Middle frontal gyrus (tissue), 1 donor: ENCODE data around the gene SLAMF7.
"Not testable (repeated sequence)": the region's sequence is repeated elsewhere in the genome, so short reads cannot be mapped to it uniquely, and the experiment has no call there.

ENCODE experiments used
- DNase-seq: peaks from one replicate; pipeline ENCODE4 v3.0.0-alpha.2; 2015; ENCODE audit warnings: low spot score; ENCODE audit errors: extremely low spot score

Gene SLAMF7, protein sequence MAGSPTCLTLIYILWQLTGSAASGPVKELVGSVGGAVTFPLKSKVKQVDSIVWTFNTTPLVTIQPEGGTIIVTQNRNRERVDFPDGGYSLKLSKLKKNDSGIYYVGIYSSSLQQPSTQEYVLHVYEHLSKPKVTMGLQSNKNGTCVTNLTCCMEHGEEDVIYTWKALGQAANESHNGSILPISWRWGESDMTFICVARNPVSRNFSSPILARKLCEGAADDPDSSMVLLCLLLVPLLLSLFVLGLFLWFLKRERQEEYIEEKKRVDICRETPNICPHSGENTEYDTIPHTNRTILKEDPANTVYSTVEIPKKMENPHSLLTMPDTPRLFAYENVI

GRCh38 chr1:160739098-160739511, at the start of gene SLAMF7:
TSS of gene SLAMF7 (plus strand) at chr1:160739247. CDS start at chr1:160739302, 55 bp downstream.
- DNase-seq, result no peak

DNA sequence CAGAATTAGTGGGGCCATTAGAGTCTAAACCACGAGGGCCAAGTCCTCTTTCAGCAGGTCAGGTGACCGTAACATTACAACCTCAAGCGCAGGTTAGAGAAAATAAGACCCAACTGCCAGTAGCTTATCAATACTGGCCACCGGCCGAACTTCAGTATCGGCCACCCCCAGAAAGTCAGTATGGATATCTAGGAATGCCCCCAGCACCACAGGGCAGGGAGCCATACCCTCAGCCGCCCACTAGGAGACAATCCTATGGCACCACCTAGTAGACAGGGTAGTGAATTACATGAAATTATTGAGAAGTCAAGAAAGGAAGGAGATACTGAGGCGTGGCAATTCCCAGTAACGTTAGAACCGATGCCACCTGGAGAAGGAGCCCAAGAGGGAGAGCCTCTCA, 46.7 kb upstream of the SLAMF7 start:
- not testable (repeated sequence) for DNase-seq

- DNase-seq, result no peak
Observed at GRCh38 chr1:160702100-160702499, 36.9 kb upstream of the SLAMF7 start.

- no peak for DNase-seq
Observed at GRCh38 chr1:160704250-160704649, 34.8 kb upstream of the SLAMF7 start.

- not testable (repeated sequence) for DNase-seq
Observed at GRCh38 chr1:160705212-160705621, 33.8 kb upstream of the SLAMF7 start.

- DNase-seq, result no peak
Observed at GRCh38 chr1:160705742-160706141, 33.3 kb upstream of the SLAMF7 start.

DNA sequence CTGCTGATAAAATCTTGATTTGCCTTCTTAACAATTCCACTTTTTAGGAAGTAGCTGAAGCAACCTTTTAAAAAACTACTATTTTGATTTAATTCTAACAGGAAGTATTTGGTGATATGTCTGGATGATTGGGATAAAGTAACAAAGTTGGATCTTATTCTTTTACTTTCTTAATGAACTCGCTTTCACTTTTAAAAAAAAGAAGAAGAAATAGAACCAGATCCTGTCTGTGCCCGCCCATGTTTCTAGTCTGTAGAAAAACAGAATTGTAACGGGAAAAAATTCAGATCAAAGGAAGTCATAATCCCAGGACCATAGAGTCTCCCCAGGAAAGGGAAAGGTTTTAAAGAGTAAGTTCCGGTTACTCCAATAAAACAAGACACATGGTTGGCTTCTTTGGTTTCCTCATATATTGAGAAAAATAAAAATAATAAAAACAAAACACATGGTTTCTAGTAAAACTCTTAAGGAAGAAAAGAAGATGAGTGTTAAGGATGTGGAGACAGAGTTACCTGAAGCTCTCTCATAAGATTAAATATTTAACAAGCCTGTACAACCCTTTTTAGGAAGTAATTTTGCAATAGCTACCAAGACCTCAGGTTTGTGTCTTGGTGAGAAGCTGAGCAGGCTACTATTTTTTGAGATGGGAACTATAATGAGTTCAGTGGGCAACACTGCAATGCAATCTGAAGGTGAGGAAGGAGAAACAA, 32.4 kb upstream of the SLAMF7 start:
- no peak for DNase-seq

GRCh38 chr1:160707236-160708064, 31.6 kb upstream of the SLAMF7 start:
- DNase-seq, result no peak

- DNase-seq, result no peak
Observed at GRCh38 chr1:160708118-160708517, 30.9 kb upstream of the SLAMF7 start.

DNA sequence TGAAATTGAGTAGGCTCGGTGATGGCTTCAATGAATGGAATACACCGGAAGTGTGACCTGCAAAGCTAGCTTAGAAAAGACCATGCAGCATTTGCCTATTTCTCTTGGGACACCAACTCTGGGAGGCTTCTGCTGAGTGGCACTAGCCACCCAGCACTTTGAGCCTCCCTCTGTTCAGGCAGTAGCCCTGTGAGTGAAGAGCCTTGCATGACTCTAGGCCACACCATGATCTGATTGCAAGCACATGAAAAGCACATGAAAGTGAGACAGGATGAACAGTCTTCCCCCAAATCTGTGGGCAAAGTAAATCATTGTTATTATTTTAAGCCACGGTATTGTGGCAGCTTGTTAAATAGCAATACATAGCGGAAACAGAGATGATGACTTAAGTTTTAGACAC, 30.2 kb upstream of the SLAMF7 start:
- no peak for DNase-seq

GRCh38 chr1:160709715-160710114, 29.3 kb upstream of the SLAMF7 start:
- no peak for DNase-seq

DNA sequence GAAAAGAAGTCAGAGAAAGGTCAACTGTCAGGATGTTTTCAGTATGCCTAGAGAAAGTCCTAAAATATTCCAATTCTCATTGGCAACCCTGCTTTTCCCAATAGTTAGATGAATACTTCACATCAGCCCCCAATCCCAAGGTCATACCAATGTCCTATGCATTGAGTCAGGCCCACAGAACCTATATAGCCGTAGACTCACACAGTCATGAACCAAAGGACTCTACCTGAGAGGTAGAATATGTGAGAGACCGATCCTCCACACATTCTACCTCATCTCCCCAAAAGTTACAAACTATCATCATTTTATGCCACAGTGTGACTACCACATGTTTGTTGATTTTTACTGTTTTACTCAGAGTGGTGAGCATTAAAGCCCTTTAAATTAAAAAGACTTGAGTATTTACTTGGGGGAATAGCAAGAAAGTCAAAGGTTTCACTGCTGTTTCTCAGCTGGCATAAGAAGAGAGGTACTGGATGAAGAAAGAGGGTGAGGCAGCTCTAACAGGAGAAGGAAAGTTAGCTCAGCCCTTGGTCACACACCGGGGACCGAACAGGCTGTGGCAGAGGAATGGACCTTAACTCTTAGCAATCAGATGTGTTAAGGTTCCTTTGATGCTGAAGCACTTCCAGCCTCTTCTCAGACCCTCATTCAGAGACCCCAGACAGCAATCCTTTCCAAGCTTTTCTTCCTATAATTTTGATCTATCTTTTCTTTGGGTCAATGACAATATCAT, 28.4 kb upstream of the SLAMF7 start:
- DNase-seq, result no peak

- DNase-seq, result no peak
Observed at GRCh38 chr1:160711276-160711601, 27.8 kb upstream of the SLAMF7 start.

- no peak for DNase-seq
Observed at GRCh38 chr1:160711602-160712311, 27.3 kb upstream of the SLAMF7 start, which contains the start of gene CD48. TSS of gene CD48 (minus strand) at chr1:160711822. CDS start at chr1:160711763, 59 bp downstream.

DNA sequence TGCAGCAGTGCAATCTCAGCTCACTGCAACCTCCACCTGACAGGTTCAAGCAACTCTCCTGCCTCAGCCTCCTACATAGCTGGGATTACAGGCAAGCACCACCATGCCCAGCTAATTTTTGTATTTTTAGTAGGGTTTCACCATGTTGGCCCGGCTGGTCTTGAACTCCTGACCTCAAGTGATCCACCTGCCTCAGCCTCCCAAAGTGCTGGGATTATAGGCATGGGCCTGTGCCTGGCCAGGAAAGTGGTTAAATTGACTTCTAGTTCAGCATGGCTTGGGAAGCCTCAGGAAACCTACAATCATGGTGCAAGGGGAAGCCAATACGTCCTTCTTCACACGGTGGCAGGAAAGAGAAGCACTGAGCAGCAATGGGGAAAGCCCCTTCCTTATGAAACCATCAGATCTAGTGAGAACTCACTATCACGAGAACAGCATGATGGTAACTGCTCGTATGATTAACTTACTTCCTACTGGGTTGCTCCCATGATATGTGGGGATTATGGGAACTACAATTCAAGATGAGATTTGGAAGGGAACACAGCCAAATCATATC, 26.4 kb upstream of the SLAMF7 start:
- DNase-seq, result not testable (repeated sequence)

- no peak for DNase-seq
Observed at GRCh38 chr1:160713161-160713560, 25.9 kb upstream of the SLAMF7 start.

- DNase-seq, result not testable (repeated sequence)
Observed at GRCh38 chr1:160714034-160714648, 24.9 kb upstream of the SLAMF7 start.

GRCh38 chr1:160716013-160716412, 23.0 kb upstream of the SLAMF7 start:
- no peak for DNase-seq

GRCh38 chr1:160717306-160717705, 21.7 kb upstream of the SLAMF7 start:
- no peak for DNase-seq

DNA sequence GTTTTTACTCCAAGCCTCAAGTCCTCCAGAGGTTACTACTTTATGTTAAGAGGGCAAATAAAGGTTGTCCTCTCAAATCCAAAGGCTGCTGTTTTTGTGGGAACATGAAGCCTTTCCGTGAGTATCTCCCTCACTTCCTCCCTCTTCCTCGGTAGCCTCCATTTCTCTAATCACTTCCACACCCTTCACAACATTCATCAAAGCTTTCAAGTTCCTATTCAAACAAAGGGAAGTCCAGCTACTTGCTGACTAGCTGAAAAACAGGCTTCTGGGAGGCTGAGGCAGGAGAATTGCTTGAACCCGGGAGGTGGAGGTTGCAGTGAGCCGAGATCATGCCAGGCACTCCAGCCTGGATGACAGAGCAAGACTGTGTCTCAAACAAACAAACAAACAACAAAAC, 20.8 kb upstream of the SLAMF7 start:
- no peak for DNase-seq
